HCT116 (cell line): ENCODE data around the gene METTL25.

Experiments used
- EZH2 ChIP-seq: fragments of 200-600 bp; sonication (generic); IDR thresholded peaks from 2 replicates; pipeline ENCODE4 v1.6.1; 2017; ENCODE audit warnings: antibody characterized with exemption, mixed run types
- JUND ChIP-seq: IDR thresholded peaks from 2 replicates; pipeline ENCODE4 v1.6.1; 2012
- POLR2A ChIP-seq: IDR thresholded peaks from 2 replicates; pipeline ENCODE4 v1.7.0; 2011; ENCODE audit warnings: borderline replicate concordance; ENCODE audit not compliant: insufficient read depth, insufficient read length; ENCODE audit errors: extremely low read depth
- POLR2AphosphoS5 ChIP-seq: IDR thresholded peaks from 2 replicates; pipeline ENCODE4 v1.6.1; 2011; ENCODE audit warnings: mild to moderate bottlenecking, low read depth, low read length, moderate library complexity
- RAD21 ChIP-seq: IDR thresholded peaks from 2 replicates; pipeline ENCODE4 v1.6.1; 2012; ENCODE audit warnings: low read depth, mild to moderate bottlenecking
- SP1 ChIP-seq: IDR thresholded peaks from 2 replicates; pipeline ENCODE4 v1.6.1; 2012; ENCODE audit warnings: low read depth
- TF ChIP-seq, protein P1 (sequence below), 3 experiments: fragments of 200-600 bp in 1 of 3; sonication (generic) in 1 of 3; IDR thresholded peaks in 2 of 3; conservative IDR thresholded peaks in 1 of 3; 2 replicates each; pipeline ENCODE4 v1.5.1; 2012 to 2017; ENCODE audit warnings: low read depth in 2 of 3, low read length in 2 of 3, antibody characterized with exemption in 1 of 3, borderline replicate concordance in 1 of 3, control low read depth in 1 of 3, mild to moderate bottlenecking in 1 of 3, mixed read lengths in 1 of 3, mixed run types in 1 of 3, moderate library complexity in 1 of 3; ENCODE audit not compliant: insufficient read depth in 1 of 3
- TF ChIP-seq, protein P2 (sequence below): IDR thresholded peaks from 2 replicates; pipeline ENCODE4 v1.6.1; 2011; ENCODE audit warnings: mild to moderate bottlenecking, low read length, moderate library complexity; ENCODE audit not compliant: insufficient replicate concordance; ENCODE audit errors: extremely low read depth
- TF ChIP-seq, protein P3 (sequence below): IDR thresholded peaks from 2 replicates; pipeline ENCODE4 v1.6.1; 2012

DNA sequence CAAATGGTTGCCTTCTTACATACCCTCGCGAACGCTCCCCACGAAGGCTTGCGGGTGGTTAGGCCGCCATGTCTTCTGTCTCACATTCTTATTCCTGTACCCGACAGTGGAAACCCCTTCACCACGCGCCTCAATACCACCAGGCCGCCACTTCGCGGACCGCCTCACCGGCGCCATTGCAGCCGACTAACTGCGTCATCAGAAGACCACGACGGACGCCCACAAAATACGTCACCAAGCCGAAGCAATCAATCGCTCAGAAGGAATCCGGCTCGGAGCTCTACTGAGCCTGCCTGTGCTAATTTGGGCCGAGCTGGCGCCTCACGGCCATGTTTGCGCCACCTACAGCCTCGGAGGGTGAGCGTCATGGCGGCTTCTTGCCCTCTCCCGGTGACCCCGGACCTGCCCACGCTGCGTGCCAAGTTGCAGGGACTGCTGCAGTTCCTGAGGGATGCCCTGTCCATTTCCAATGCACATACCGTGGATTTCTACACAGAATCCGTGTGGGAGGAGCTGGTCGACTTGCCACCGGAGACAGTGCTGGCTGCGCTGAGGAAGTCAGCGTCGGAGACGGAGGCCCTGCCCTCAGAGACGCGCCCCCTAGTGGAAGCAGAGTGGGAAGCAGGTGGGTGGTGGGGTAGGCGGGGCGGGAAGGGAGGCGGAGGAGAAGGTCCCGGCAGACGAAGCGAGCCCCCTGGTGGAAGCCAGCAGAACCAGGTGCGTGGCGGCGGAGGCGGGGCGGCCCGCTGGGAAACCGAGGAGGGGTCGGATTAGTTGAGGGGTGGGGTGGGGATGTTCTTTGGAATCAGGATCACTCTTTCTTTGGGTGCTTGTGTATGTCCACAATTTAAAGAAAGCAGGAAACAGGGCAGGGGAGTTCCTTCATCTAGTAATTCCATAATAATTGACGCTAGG lies at the start of gene METTL25, which contains the start of gene CCDC59:
- TF ChIP-seq, protein P1, sequence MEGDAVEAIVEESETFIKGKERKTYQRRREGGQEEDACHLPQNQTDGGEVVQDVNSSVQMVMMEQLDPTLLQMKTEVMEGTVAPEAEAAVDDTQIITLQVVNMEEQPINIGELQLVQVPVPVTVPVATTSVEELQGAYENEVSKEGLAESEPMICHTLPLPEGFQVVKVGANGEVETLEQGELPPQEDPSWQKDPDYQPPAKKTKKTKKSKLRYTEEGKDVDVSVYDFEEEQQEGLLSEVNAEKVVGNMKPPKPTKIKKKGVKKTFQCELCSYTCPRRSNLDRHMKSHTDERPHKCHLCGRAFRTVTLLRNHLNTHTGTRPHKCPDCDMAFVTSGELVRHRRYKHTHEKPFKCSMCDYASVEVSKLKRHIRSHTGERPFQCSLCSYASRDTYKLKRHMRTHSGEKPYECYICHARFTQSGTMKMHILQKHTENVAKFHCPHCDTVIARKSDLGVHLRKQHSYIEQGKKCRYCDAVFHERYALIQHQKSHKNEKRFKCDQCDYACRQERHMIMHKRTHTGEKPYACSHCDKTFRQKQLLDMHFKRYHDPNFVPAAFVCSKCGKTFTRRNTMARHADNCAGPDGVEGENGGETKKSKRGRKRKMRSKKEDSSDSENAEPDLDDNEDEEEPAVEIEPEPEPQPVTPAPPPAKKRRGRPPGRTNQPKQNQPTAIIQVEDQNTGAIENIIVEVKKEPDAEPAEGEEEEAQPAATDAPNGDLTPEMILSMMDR (IDR thresholded peaks at IDR 0.05 in 2 of 3, conservative IDR thresholded peaks at IDR 0.05 in 1 of 3; ENCODE audit: borderline replicate concordance in 1 of 3, insufficient read depth in 1 of 3, low read depth in 2 of 3, low read length in 2 of 3): peak; percentile 82 to 99 (median 89)
- peak; percentile 97 for TF ChIP-seq SP1
- no peak for TF ChIP-seq JUND
- TF ChIP-seq RAD21: peak; percentile 29; the same call in 1 of the 2 replicates
- TF ChIP-seq, protein P2, sequence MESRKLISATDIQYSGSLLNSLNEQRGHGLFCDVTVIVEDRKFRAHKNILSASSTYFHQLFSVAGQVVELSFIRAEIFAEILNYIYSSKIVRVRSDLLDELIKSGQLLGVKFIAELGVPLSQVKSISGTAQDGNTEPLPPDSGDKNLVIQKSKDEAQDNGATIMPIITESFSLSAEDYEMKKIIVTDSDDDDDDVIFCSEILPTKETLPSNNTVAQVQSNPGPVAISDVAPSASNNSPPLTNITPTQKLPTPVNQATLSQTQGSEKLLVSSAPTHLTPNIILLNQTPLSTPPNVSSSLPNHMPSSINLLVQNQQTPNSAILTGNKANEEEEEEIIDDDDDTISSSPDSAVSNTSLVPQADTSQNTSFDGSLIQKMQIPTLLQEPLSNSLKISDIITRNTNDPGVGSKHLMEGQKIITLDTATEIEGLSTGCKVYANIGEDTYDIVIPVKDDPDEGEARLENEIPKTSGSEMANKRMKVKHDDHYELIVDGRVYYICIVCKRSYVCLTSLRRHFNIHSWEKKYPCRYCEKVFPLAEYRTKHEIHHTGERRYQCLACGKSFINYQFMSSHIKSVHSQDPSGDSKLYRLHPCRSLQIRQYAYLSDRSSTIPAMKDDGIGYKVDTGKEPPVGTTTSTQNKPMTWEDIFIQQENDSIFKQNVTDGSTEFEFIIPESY: peak; percentile 42
- TF ChIP-seq, protein P3, sequence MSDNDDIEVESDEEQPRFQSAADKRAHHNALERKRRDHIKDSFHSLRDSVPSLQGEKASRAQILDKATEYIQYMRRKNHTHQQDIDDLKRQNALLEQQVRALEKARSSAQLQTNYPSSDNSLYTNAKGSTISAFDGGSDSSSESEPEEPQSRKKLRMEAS: peak; percentile 89
- TF ChIP-seq POLR2AphosphoS5: peak; percentile 85
- peak; percentile 63 for TF ChIP-seq POLR2A
- TF ChIP-seq EZH2: no peak
